Progenitor cell of endocrine pancreas (in vitro differentiated cells): ENCODE results near the gene ITIH3. TPM values are rescaled to one million over a fixed set of nuclear protein-coding genes. Genes with fewer than 3 reads are reported as not detected.
"Not testable (repeated sequence)": the region's sequence is repeated elsewhere in the genome, so short reads cannot be mapped to it uniquely, and the experiment has no call there.

Experiments used
- DNase-seq: peaks from one replicate; pipeline ENCODE4 v3.0.0; 2021; ENCODE audit warnings: low spot score; ENCODE audit not compliant: unreplicated experiment
- H3K27ac Mint-ChIP-seq: 2 replicates; pipeline ENCODE4 v1.8.0; 2021; ENCODE audit warnings: mild to moderate bottlenecking, moderate library complexity, mixed read lengths
- H3K27me3 Mint-ChIP-seq: 2 replicates; pipeline ENCODE4 v1.8.0; 2021; ENCODE audit warnings: mixed read lengths
- H3K36me3 Mint-ChIP-seq: 2 replicates; pipeline ENCODE4 v1.8.0; 2022; ENCODE audit warnings: mixed read lengths; ENCODE audit not compliant: insufficient read depth
- H3K4me1 Mint-ChIP-seq: 2 replicates; pipeline ENCODE4 v1.8.0; 2021; ENCODE audit warnings: low read depth, mixed read lengths
- H3K4me3 Mint-ChIP-seq: 2 replicates; pipeline ENCODE4 v1.8.0; 2021; ENCODE audit warnings: low read depth, mild to moderate bottlenecking, moderate library complexity, mixed read lengths
- H3K9me3 Mint-ChIP-seq: 2 replicates; pipeline ENCODE4 v1.8.0; 2021; ENCODE audit warnings: low read depth, mixed read lengths
- CTCF ChIP-seq: fragments of 200-600 bp; sonication (generic); IDR thresholded peaks from one replicate; pipeline ENCODE4 v1.5.0; 2021; ENCODE audit warnings: antibody characterized with exemption, mild to moderate bottlenecking; ENCODE audit not compliant: unreplicated experiment
- total RNA-seq: library from RNA; stranded (reverse); gene quantifications from 2 replicates; pipeline ENCODE4 v1.2.1, GENCODE V29; 2021

ITIH3 gene
- total RNA-seq, 1 donor from 2014 or later, result 1.2 TPM

GRCh38 chr3:52774066-52774713, 20.4 kb upstream of the ITIH3 start:
- no peak for DNase-seq
- Mint-ChIP-seq H3K27ac (no peak overlapping the region), H3K4me1 (peaks cover 35% of the 10 kb centered on the region), H3K27me3 (no peaks in the 10 kb centered on the region), H3K9me3 (no peaks in the 10 kb centered on the region), H3K4me3 (no peak overlapping the region), H3K36me3 (no peaks in the 10 kb centered on the region)
- no peak for TF ChIP-seq CTCF

GRCh38 chr3:52774901-52775864, 19.4 kb upstream of the ITIH3 start:
- Mint-ChIP-seq H3K27me3 (no peaks in the 10 kb centered on the region), H3K36me3 (no peaks in the 10 kb centered on the region), H3K27ac (peak overlapping the region; percentile 86), H3K4me3 (no peak overlapping the region), H3K9me3 (no peaks in the 10 kb centered on the region), H3K4me1 (peaks cover 27% of the 10 kb centered on the region)
- no peak for TF ChIP-seq CTCF
- DNase-seq, result no peak

DNA sequence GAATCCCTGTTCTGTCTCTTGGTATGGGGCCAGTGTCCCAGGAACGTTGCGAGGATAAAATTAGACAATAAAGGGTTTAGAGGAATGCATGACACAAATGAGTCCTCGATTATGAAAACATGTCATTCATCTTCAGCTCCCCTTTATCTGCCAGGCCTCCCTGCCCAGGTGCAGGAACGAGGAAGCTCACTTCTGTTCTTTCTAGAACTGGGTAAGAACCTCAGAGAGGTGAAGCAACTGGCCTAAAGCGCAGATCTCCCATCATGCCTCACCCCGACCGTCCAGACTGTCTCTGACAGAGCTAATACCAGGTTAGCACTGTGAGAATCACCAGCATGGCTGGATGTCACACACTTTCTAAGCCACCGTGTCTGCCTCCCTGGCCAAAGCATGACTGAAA, 18.7 kb upstream of the ITIH3 start:
- peaks cover 27% of the 10 kb centered on the region for H3K4me1 Mint-ChIP-seq
- H3K27me3 Mint-ChIP-seq, result no peaks in the 10 kb centered on the region
- H3K27ac Mint-ChIP-seq, result no peak overlapping the region
- no peaks in the 10 kb centered on the region for H3K9me3 Mint-ChIP-seq
- no peaks in the 10 kb centered on the region for H3K36me3 Mint-ChIP-seq
- no peak for DNase-seq
- no peak overlapping the region for H3K4me3 Mint-ChIP-seq
- TF ChIP-seq CTCF, result no peak

GRCh38 chr3:52776486-52776885, 18.1 kb upstream of the ITIH3 start:
- H3K9me3 Mint-ChIP-seq, DNase-seq, H3K27ac Mint-ChIP-seq, H3K36me3 Mint-ChIP-seq, H3K27me3 Mint-ChIP-seq, H3K4me3 Mint-ChIP-seq: not testable (repeated sequence)
- peaks cover 23% of the 10 kb centered on the region for H3K4me1 Mint-ChIP-seq

DNA sequence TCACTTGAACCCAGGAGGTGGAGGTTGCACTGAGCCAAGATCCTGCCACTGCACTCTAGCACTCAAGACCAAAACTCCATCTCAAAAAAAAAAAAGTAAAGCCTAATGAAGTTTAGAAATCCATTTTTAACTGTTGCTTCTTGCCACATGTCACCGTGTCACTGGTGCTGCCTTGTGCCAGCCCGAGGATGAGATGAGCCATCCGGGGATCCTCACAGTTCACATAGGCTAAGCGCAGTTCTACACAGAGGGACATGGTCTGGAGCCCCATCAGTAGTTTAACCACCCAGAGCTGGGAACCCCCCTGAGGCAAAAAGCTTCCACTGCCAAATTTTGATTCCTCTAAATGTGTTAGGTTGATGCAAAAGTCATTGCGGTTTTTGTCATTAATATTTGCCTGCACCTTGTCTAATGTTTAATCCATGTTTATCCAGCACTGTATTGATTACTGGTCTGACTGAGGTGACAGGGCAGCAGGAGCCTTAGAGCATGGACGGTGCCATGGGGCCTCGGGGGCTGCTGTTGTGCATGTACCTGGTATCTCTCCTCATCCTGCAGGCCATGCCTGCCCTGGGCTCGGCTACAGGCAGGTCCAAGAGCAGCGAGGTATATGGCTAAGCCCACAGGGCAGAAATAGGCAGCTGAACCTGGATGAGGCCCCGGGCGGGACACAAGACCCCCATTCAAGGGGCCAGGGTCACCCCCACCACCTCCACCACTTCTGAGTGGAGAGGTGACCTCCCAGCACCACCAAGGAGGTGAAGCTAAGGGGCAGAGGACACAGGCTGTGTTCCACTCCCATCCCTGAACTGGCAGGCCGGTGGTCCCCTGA, 17.3 kb upstream of the ITIH3 start, which contains the start of gene ITIH1:
Gene ITIH1, plus strand, starts transcription at position 473 of the 832 bp plus-strand sequence. Its CDS starts 17 bp downstream, at position 490.
- DNase-seq, result peak; percentile 8
- Mint-ChIP-seq H3K36me3 (no peaks in the 10 kb centered on the region), H3K27ac (no peak within 1 kb of the TSS), H3K4me1 (peaks cover 21% of the 10 kb centered on the region), H3K4me3 (no peak within 1 kb of the TSS), H3K27me3 (peaks cover 13% of the 10 kb centered on the region), H3K9me3 (no peaks in the 10 kb centered on the region)
- TF ChIP-seq CTCF, result no peak
